HG03196 (cell line): Measurements from ENCODE around the gene NDUFB7.

Experiments used
- ATAC-seq: cut with Tn5 transposase; IDR thresholded peaks from one replicate; pipeline ENCODE4 v1.9.1; 2021; ENCODE audit not compliant: unreplicated experiment

NDUFB7 gene

DNA sequence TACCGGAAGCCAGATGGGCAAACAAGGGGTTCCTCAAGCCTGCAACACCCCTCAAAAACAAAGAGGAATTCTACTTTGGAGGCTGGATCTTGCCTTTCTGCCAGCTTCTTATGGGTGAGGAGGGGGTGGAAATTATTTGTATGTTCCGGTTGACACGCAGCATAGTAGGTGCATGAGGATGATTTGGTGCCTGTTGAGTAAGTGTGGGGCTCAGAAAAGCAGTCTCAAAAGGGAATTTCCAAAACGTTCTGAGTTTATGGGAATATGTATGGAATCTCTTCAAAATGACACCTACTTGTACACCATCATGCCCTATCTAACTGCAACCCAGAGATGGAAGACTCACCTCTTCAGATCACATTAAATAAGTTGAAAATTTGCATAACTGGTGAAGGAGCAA, 45.4 kb downstream of the NDUFB7 start:
- ATAC-seq = no peak

DNA sequence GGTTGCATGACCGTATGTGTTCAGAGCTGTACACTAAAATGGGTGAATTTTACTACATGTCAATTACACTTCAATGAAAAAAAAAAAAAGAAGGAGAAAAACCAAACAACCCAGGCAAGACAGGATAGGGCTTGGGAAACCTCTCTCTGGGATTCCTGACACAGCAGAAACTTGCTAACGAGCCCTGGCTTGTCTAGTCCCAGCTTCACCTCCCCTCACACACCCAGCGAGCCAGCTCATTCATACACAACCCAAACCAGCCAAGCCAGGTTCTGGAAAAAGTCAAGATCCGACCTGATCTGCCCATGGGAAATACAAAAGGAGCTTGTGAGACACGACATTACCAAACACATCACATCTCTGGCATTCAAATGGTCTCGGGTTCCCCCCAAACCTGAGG, 46.1 kb downstream of the NDUFB7 start:
- no peak for ATAC-seq

GRCh38 chr19:14520543-14520942, 51.3 kb downstream of the NDUFB7 start:
- no peak for ATAC-seq

GRCh38 chr19:14519860-14520407, 51.9 kb downstream of the NDUFB7 start:
- no peak for ATAC-seq

DNA sequence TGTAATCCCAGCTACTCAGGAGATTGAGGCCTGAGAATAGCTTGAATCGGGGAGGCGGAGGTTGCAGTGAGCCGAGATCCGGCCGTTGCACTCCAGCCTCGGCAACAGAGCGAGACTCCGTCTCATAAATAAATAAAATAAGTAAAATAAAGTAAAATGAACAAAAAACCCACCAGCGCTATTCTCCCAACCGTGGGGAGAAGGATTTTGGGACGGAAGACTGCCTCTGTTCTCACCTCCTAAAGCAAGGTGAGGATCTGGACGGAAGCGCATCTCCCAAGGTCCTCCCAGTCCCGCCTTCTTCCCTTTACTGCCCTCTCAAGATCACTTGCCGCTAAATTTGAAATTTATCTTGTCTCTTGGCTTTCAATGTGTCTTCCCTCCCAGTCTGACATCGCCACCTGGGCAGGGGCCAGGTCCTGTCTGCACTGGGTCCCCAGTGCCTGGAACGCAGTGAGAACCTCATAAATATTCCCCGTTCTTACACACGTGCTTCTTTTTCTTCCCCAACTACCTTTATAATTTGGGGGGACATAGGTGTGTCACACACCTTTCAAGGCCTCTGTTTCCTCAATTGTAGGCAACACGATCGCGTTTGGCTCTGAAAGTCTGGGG, 52.5 kb downstream of the NDUFB7 start:
- no peak for ATAC-seq

DNA sequence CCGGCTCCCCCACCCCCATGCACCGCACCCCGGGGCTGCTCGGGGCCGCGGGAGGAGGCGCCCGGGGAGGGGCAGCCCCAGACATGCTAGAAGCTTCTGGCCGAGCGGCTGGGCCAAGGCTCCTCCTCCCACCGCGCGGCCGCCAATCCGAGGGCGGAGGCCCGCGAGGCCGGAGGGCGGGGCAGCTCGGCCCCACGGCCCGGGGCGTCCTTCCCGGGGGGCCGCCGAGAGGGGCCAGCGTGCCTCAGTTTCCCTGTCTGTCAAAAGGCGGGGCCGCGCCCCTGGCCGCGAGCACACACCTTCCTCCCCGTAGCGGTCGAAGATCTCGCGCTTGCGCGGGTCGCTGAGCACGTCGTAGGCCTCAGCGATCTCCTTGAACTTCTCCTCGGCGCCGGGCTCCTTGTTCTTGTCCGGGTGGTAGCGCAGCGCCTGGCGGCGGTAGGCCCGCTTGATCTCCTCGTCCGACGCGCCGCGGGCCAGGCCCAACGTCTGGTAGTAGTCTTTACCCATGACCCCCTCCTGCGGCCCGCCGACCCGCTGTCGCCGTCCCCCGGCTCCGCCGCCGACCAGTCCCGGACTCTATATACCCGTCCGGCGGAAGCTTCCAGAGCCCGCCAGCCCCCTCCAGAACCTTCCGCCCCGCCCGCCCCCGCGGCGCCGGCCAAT, 53.9 kb downstream of the NDUFB7 start, which contains the start of gene DNAJB1:
Gene DNAJB1, minus strand, starts transcription at position 558 of the 666 bp plus-strand sequence. Its CDS starts 48 bp downstream, at position 510.
- ATAC-seq = peak; percentile 61

DNA sequence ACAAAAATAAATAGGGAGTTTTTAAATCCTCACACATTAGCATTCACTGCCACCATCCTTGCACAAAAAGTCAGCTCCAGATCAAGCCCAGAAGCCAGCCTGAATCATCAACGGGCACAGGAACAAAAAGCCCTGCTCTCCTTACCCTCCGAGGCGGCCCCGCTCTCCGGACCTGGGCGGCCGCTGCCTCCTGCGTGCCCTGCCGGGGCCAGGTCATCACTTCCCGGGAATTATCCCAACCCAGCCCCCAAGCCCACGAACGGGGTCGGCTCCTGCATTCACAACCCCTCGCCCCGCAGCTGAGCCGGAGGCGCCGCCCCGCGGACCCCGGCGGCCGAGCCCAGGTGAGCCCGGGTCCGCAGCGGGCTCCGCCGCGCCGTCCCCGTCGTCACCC, 54.4 kb downstream of the NDUFB7 start:
- peak; percentile 1 for ATAC-seq

DNA sequence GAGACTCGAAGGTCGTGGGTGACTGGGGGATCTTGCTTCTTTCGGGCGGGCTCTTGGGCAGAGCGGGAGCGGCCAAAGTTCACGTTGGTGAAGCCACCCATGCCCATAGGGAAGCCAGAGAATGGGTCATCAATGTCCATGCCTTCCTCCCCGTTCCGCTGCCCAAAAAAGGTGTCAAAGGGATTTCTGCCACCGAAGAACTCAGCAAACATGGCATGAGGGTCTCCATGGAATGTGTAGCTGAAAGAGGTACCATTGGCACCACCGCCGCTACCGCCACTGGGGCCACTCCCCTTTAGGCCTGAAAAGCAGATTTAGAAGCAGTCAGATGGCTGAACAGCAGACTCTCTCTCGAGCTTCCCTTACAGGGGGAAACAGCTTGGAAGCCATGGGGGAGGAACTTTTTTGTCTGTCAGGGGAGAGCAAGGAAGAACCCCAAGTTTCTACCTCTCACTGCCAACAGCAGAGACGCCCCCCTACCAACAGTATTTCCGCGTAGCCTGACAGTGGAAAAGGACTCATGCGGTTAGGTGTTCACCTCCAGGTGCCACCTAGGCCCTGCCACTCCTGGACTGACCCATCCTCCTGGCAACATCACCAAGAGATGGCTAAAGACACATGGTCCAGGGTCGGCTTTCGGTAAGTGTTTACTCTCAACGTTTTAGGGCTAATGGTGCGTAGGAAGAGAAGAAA, 55.0 kb downstream of the NDUFB7 start:
- ATAC-seq = no peak
